Neural progenitor cell (in vitro differentiated cells): ENCODE data around the gene VEGFA.

Source experiments
- CTCF ChIP-seq: fragments of 200-600 bp; sonication (generic); IDR thresholded peaks from 2 replicates; pipeline ENCODE4 v1.5.1; 2017; ENCODE audit warnings: antibody characterized with exemption, mild to moderate bottlenecking
- EZH2phosphoT487 ChIP-seq: fragments of 200-600 bp; sonication (generic); IDR thresholded peaks from 2 replicates; pipeline ENCODE4 v1.6.1; 2017; ENCODE audit warnings: antibody characterized with exemption

GRCh38 chr6:43823390-43823789 lies 53.4 kb downstream of the VEGFA start:
- TF ChIP-seq EZH2phosphoT487: no peak
- no peak for TF ChIP-seq CTCF
